RWPE2 (cell line): Measurements from ENCODE around the gene SMAD7.

Experiments
- ATAC-seq: fragments of 200-7000 bp; cut with Tn5 transposase; 3 replicates; pipeline ENCODE4 v1.9.1; 2021; ENCODE audit warnings: low read depth
- DNase-seq: peaks from one replicate; pipeline ENCODE4 v3.0.0-alpha.2; 2020; ENCODE audit warnings: low spot score
- H3K27ac ChIP-seq: fragments of 450-650 bp; 2 replicates; pipeline ENCODE4 v1.5.1; 2017; ENCODE audit warnings: mild to moderate bottlenecking; ENCODE audit not compliant: poor library complexity, severe bottlenecking
- H3K27me3 ChIP-seq: fragments of 250-450 bp; sonication (Bioruptor Pico); 2 replicates; pipeline ENCODE4 v1.5.1; 2021; ENCODE audit warnings: mild to moderate bottlenecking, moderate library complexity; ENCODE audit not compliant: insufficient read depth, poor library complexity, severe bottlenecking
- H3K36me3 ChIP-seq: fragments of 250-450 bp; sonication (Bioruptor Pico); 2 replicates; pipeline ENCODE4 v1.5.1; 2020; ENCODE audit warnings: low read depth, mild to moderate bottlenecking, moderate library complexity
- H3K4me1 ChIP-seq: fragments of 250-450 bp; sonication (Bioruptor Pico); 2 replicates; pipeline ENCODE4 v1.5.1; 2021; ENCODE audit warnings: mild to moderate bottlenecking, moderate library complexity; ENCODE audit not compliant: insufficient read depth, poor library complexity, severe bottlenecking
- H3K4me3 ChIP-seq: fragments of 250-450 bp; sonication (Bioruptor Pico); 2 replicates; pipeline ENCODE4 v1.5.1; 2021; ENCODE audit warnings: mild to moderate bottlenecking, moderate library complexity; ENCODE audit not compliant: severe bottlenecking
- H3K9me3 ChIP-seq: fragments of 250-450 bp; sonication (Bioruptor Pico); 2 replicates; pipeline ENCODE4 v1.5.1; 2021; ENCODE audit warnings: mild to moderate bottlenecking, moderate library complexity; ENCODE audit not compliant: severe bottlenecking
- TF ChIP-seq, protein P1 (sequence below): fragments of 450-650 bp; IDR thresholded peaks from one replicate; pipeline ENCODE4 v1.5.1; 2017; ENCODE audit warnings: mild to moderate bottlenecking, moderate library complexity; ENCODE audit not compliant: poor library complexity, severe bottlenecking

Gene SMAD7

DNA sequence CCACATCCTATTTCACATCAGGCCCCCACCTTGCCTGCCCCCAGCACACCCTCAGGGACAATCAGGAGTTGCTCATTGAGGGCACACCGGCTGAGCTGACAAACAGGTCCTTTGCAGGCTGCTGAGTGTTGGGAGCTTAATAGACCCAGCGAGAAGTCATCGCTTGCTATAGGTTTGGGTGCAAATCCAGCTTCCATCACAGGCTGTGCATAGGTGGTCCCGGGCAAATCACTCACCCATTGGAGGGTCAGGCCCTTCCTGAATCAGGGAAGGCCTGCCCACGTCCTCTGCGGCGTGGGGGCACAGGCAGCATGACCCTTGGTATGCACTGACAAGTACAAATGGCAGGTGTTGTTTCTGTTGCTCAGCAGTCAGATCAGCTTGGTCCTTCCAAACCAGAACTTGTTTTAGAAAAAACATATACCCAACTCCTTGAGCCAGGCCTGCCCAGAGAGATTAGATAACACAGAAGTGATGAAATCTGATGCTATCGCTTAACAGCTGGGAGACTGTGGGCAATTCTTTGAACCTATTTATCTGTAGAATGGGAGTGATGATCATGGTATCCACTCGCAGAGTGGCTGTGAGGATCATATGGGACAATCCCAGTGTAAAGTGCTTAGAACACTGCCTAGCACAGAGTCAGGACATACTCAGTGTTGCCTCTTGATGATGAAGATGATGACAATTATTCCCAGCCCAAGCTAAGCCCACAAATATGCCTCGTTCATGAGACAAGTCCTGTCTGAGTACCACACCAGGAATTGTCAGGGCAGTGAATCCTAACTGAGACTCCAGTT is 34.9 kb downstream of the SMAD7 start:
- Histone ChIP-seq H3K27me3 (no peaks in the 10 kb centered on the region), H3K4me1 (no peaks in the 10 kb centered on the region), H3K36me3 (peaks cover 12% of the 10 kb centered on the region), H3K4me3 (no peak overlapping the region), H3K27ac (no peak overlapping the region), H3K9me3 (no peaks in the 10 kb centered on the region)
- ATAC-seq (no peak; the same call in 2 of the 3 replicates), DNase-seq (no peak)
- TF ChIP-seq, protein P1, sequence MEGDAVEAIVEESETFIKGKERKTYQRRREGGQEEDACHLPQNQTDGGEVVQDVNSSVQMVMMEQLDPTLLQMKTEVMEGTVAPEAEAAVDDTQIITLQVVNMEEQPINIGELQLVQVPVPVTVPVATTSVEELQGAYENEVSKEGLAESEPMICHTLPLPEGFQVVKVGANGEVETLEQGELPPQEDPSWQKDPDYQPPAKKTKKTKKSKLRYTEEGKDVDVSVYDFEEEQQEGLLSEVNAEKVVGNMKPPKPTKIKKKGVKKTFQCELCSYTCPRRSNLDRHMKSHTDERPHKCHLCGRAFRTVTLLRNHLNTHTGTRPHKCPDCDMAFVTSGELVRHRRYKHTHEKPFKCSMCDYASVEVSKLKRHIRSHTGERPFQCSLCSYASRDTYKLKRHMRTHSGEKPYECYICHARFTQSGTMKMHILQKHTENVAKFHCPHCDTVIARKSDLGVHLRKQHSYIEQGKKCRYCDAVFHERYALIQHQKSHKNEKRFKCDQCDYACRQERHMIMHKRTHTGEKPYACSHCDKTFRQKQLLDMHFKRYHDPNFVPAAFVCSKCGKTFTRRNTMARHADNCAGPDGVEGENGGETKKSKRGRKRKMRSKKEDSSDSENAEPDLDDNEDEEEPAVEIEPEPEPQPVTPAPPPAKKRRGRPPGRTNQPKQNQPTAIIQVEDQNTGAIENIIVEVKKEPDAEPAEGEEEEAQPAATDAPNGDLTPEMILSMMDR: no peak

- Histone ChIP-seq H3K4me1 (no peaks in the 10 kb centered on the region), H3K27ac (no peak overlapping the region), H3K4me3 (no peak overlapping the region), H3K27me3 (no peaks in the 10 kb centered on the region), H3K36me3 (peaks cover 4% of the 10 kb centered on the region), H3K9me3 (no peaks in the 10 kb centered on the region)
- TF ChIP-seq, protein P1: no peak
- ATAC-seq (no peak), DNase-seq (no peak)
These were observed 36.0 kb downstream of the SMAD7 start for GRCh38 chr18:48914581-48915251.

- no peaks in the 10 kb centered on the region for H3K4me1 ChIP-seq
- ATAC-seq (no peak), DNase-seq (no peak)
- no peak overlapping the region for H3K27ac ChIP-seq
- no peaks in the 10 kb centered on the region for H3K27me3 ChIP-seq
- H3K4me3 ChIP-seq: no peak overlapping the region
- H3K9me3 ChIP-seq: no peaks in the 10 kb centered on the region
- TF ChIP-seq, protein P1: no peak
- H3K36me3 ChIP-seq: no peaks in the 10 kb centered on the region
These were observed 37.0 kb downstream of the SMAD7 start for GRCh38 chr18:48913775-48914174.

- DNase-seq: no peak
- peak; percentile 58 for ATAC-seq
- Histone ChIP-seq H3K4me1 (no peaks in the 10 kb centered on the region), H3K27me3 (no peaks in the 10 kb centered on the region), H3K36me3 (no peaks in the 10 kb centered on the region), H3K27ac (no peak overlapping the region), H3K4me3 (no peak overlapping the region), H3K9me3 (no peaks in the 10 kb centered on the region)
- TF ChIP-seq, protein P1: peak; percentile 41
These were observed 37.6 kb downstream of the SMAD7 start for GRCh38 chr18:48913201-48913600.
